Liver (tissue), 3 donors: ENCODE measurements around the gene LARGE1.

Source experiments
- EGR1 ChIP-seq, 2 donors: IDR thresholded peaks; 2 replicates each; pipeline ENCODE4 v1.6.1; 2016 to 2018; ENCODE audit warnings: antibody characterized with exemption in 2 of 2, low read depth in 2 of 2
- FOXA1 ChIP-seq: IDR thresholded peaks from 2 replicates; pipeline ENCODE4 v1.6.1; 2016; ENCODE audit warnings: antibody characterized with exemption
- RAD21 ChIP-seq, 2 donors: IDR thresholded peaks; 2 replicates each; pipeline ENCODE4 v1.6.1; 2016; ENCODE audit warnings: antibody characterized with exemption in 2 of 2, mild to moderate bottlenecking in 2 of 2
- RXRA ChIP-seq, 2 donors: IDR thresholded peaks; 2 replicates each; pipeline ENCODE4 v1.6.1; 2017 to 2018; ENCODE audit warnings: antibody characterized with exemption in 2 of 2, mild to moderate bottlenecking in 1 of 2
- SP1 ChIP-seq: IDR thresholded peaks from 2 replicates; pipeline ENCODE4 v1.6.1; 2018; ENCODE audit warnings: antibody characterized with exemption, mild to moderate bottlenecking
- TAF1 ChIP-seq: conservative IDR thresholded peaks from 2 replicates; pipeline ENCODE4 v1.6.1; 2016; ENCODE audit warnings: antibody characterized with exemption, mild to moderate bottlenecking
- TF ChIP-seq, protein P1 (sequence below): fragments of 150-350 bp; IDR thresholded peaks from 2 replicates; pipeline ENCODE4 v1.5.1; 2017; ENCODE audit warnings: improper control_type of control experiment, low read depth, low read length; ENCODE audit not compliant: missing input control
- TF ChIP-seq, protein P2 (sequence below): IDR thresholded peaks from 2 replicates; pipeline ENCODE4 v1.6.1; 2016; ENCODE audit warnings: antibody characterized with exemption, mild to moderate bottlenecking
- TF ChIP-seq, protein P3 (sequence below): IDR thresholded peaks from 2 replicates; pipeline ENCODE4 v1.6.1; 2016; ENCODE audit warnings: antibody characterized with exemption
- donor health status: healthy.
- donor health status: healthy.

DNA sequence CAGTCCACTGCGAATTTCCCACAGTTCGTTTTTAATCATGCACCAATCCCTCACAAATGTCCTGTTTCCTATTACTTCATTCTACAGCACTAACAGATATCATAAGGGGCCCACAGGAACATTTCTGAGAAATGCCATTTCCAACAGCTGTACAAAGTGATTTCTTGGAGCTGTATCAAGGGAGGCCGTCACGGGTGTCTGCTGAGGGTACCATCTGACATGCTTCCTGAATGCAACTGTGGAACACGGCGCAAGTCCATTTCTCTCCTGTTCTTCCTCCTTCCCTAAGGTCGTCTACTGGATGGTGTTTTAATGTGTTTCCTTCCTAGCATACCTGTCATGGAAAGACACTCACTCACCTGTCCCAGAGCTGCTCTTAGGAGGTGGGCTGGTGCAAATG, 320.7 kb downstream of the LARGE1 start:
- TF ChIP-seq, protein P1, sequence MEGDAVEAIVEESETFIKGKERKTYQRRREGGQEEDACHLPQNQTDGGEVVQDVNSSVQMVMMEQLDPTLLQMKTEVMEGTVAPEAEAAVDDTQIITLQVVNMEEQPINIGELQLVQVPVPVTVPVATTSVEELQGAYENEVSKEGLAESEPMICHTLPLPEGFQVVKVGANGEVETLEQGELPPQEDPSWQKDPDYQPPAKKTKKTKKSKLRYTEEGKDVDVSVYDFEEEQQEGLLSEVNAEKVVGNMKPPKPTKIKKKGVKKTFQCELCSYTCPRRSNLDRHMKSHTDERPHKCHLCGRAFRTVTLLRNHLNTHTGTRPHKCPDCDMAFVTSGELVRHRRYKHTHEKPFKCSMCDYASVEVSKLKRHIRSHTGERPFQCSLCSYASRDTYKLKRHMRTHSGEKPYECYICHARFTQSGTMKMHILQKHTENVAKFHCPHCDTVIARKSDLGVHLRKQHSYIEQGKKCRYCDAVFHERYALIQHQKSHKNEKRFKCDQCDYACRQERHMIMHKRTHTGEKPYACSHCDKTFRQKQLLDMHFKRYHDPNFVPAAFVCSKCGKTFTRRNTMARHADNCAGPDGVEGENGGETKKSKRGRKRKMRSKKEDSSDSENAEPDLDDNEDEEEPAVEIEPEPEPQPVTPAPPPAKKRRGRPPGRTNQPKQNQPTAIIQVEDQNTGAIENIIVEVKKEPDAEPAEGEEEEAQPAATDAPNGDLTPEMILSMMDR: no peak
- TF ChIP-seq, protein P2, sequence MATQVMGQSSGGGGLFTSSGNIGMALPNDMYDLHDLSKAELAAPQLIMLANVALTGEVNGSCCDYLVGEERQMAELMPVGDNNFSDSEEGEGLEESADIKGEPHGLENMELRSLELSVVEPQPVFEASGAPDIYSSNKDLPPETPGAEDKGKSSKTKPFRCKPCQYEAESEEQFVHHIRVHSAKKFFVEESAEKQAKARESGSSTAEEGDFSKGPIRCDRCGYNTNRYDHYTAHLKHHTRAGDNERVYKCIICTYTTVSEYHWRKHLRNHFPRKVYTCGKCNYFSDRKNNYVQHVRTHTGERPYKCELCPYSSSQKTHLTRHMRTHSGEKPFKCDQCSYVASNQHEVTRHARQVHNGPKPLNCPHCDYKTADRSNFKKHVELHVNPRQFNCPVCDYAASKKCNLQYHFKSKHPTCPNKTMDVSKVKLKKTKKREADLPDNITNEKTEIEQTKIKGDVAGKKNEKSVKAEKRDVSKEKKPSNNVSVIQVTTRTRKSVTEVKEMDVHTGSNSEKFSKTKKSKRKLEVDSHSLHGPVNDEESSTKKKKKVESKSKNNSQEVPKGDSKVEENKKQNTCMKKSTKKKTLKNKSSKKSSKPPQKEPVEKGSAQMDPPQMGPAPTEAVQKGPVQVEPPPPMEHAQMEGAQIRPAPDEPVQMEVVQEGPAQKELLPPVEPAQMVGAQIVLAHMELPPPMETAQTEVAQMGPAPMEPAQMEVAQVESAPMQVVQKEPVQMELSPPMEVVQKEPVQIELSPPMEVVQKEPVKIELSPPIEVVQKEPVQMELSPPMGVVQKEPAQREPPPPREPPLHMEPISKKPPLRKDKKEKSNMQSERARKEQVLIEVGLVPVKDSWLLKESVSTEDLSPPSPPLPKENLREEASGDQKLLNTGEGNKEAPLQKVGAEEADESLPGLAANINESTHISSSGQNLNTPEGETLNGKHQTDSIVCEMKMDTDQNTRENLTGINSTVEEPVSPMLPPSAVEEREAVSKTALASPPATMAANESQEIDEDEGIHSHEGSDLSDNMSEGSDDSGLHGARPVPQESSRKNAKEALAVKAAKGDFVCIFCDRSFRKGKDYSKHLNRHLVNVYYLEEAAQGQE: no peak
- TF ChIP-seq SP1 (no peak), TAF1 (no peak), RXRA (IDR thresholded peaks at IDR 0.05) (no peak), FOXA1 (no peak), EGR1 (IDR thresholded peaks at IDR 0.05; ENCODE audit: low read depth in 2 of 2) (no peak), RAD21 (IDR thresholded peaks at IDR 0.05) (no peak)
- TF ChIP-seq, protein P3, sequence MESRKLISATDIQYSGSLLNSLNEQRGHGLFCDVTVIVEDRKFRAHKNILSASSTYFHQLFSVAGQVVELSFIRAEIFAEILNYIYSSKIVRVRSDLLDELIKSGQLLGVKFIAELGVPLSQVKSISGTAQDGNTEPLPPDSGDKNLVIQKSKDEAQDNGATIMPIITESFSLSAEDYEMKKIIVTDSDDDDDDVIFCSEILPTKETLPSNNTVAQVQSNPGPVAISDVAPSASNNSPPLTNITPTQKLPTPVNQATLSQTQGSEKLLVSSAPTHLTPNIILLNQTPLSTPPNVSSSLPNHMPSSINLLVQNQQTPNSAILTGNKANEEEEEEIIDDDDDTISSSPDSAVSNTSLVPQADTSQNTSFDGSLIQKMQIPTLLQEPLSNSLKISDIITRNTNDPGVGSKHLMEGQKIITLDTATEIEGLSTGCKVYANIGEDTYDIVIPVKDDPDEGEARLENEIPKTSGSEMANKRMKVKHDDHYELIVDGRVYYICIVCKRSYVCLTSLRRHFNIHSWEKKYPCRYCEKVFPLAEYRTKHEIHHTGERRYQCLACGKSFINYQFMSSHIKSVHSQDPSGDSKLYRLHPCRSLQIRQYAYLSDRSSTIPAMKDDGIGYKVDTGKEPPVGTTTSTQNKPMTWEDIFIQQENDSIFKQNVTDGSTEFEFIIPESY: no peak
